ENCODE measurements around the gene CCNE1.
"Not testable (repeated sequence)": the region's sequence is repeated elsewhere in the genome, so short reads cannot be mapped to it uniquely, and the experiment has no call there.

Gene CCNE1

GRCh38 chr19:29819300-29819699, 7.5 kb downstream of the CCNE1 start:
- DNase-seq: no peak

GRCh38 chr19:29819986-29820385, 8.2 kb downstream of the CCNE1 start:
- DNase-seq: no peak

- DNase-seq: no peak
Measured at GRCh38 chr19:29823581-29824330, 12.0 kb downstream of the CCNE1 start.

- not testable (repeated sequence) for DNase-seq
Measured at GRCh38 chr19:29825263-29825662, 13.5 kb downstream of the CCNE1 start.

- DNase-seq: no peak
Measured at GRCh38 chr19:29831041-29831548, 19.3 kb downstream of the CCNE1 start.

GRCh38 chr19:29831686-29832085, 19.9 kb downstream of the CCNE1 start:
- no peak for DNase-seq

GRCh38 chr19:29832801-29833200, 21.0 kb downstream of the CCNE1 start:
- no peak for DNase-seq

- no peak for DNase-seq
Measured at GRCh38 chr19:29833614-29834261, 21.9 kb downstream of the CCNE1 start.

- no peak for DNase-seq
Measured at GRCh38 chr19:29834991-29835846, 23.4 kb downstream of the CCNE1 start.

- no peak for DNase-seq
Measured at GRCh38 chr19:29836409-29836825, 24.6 kb downstream of the CCNE1 start.

GRCh38 chr19:29837448-29837981, 25.7 kb downstream of the CCNE1 start:
- no peak for DNase-seq

GRCh38 chr19:29837996-29838395, 26.2 kb downstream of the CCNE1 start:
- DNase-seq: no peak

- no peak for DNase-seq
Measured at GRCh38 chr19:29840066-29840950, 28.5 kb downstream of the CCNE1 start.

- no peak for DNase-seq
Measured at GRCh38 chr19:29841209-29841558, 29.4 kb downstream of the CCNE1 start.

- DNase-seq: peak in 1 of 3 experiments; percentile 14
Measured at GRCh38 chr19:29841559-29842367, 30.0 kb downstream of the CCNE1 start.

GRCh38 chr19:29842471-29843179, 30.8 kb downstream of the CCNE1 start:
- no peak for DNase-seq

GRCh38 chr19:29843180-29844051, 31.6 kb downstream of the CCNE1 start:
- no peak for DNase-seq

- peak; percentile 92 to 95 (median 93) for DNase-seq
Measured at GRCh38 chr19:29844891-29845573, 33.2 kb downstream of the CCNE1 start.
